ENCODE results near the gene BAG5. TPM values are rescaled to one million over a fixed set of nuclear protein-coding genes. Genes with fewer than 3 reads are reported as not detected.
A peak's percentile ranks its signal among the peaks of the same experiment; 100 is the strongest.

The BAG5 gene
- total and polyA plus RNA-seq, 2 of the 8 experiments (the other 6 are each of a cell fraction or from before 2014, with no cell fraction given) = 7.4 to 29.5 TPM

DNA sequence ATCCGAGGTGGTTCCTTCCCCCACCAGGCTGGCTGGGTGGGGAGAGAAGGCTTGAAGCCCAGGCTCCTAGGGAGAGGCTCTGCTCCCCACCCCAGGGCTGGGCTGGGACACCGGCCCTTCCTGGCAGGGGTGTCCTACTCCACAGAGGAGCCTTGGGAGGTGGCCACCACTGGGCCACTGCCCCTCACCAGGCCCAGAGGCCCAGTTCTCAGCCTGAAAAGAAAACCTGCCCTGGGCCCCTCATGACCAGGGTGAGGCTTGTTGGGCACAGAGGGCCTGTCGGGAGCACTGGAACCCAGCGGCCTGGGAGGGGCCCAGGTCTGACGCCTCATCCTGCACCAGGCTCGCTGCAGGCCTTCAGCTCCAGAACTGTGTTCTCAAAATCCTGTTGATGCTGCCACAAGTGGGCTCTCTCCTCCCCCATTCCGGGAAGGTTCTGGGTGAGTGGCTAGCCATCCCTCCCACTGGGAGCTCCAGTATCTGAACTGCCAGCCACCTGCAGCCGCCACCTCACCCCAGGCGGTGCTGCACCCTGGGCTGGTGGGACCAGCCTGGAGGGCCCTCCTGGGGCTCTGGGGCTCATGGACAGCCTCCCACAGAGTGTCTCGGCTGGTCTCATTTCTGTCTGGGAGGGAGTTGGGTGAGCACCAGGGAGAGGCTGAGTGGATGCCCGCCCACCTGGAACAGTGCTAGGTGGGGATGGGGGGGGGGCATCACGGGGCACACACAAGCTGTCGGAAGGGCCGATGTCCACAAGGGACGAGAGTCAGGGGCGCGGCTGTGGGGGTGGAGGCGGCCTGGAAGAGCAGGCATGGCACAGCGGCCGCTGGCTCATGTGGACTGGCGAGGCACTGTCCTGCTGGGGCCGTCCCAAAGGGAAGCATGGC is 11.8 kb downstream of the BAG5 start:
- H2BK20ac ChIP-seq (ENCODE audit: low read length) = no peak overlapping the region
- no peaks in the 10 kb centered on the region for H3K27me3 ChIP-seq (replicated peaks in 1 of 4; ENCODE audit: control insufficient read depth in 3 of 4, extremely low read depth in 1 of 4, insufficient read depth in 3 of 4, low read length in 3 of 4)
- H2BK120ac ChIP-seq (replicated peaks; ENCODE audit: low read depth, low read length) = no peak overlapping the region
- no peaks in the 10 kb centered on the region for H3K23me2 ChIP-seq (ENCODE audit: low read depth, low read length)
- no peak overlapping the region for H3K9ac ChIP-seq (replicated peaks in 1 of 4; ENCODE audit: extremely low read depth in 1 of 4, low read depth in 3 of 4, low read length in 3 of 4)
- no peak overlapping the region for H3K4me2 ChIP-seq (ENCODE audit: insufficient read depth in 1 of 2, low read depth in 2 of 2, low read length in 2 of 2)
- no peaks in the 10 kb centered on the region for H3K79me2 ChIP-seq (ENCODE audit: control insufficient read depth in 1 of 2, insufficient read depth in 2 of 2, low read length in 2 of 2)
- FAIRE-seq = no peak
- H3K4me1 ChIP-seq (replicated peaks in 1 of 4; ENCODE audit: control insufficient read depth in 3 of 4, insufficient read depth in 4 of 4, low read length in 3 of 4) = peaks cover 0 to 3% (median 1%) of the 10 kb centered on the region in 4 experiments; a peak in 4 of 7 replicates
- no peak overlapping the region for H4K8ac ChIP-seq (ENCODE audit: extremely low read depth, insufficient read depth, low read length)
- H3K79me1 ChIP-seq (ENCODE audit: low read depth, low read length) = no peaks in the 10 kb centered on the region
- no peak overlapping the region for H3K27ac ChIP-seq (ENCODE audit: low read depth, low read length)
- 94% methylated on average over 18 of the region's 22 CpGs; no CpG with 5 or more reads in 1 of the 2 experiments for WGBS, 2 experiments (ENCODE audit: extremely low coverage in 1 of 2, insufficient coverage in 1 of 2, insufficient read length in 1 of 2, insufficient replicate concordance in 2 of 2, low coverage in 1 of 2, low lambda C conversion rate in 2 of 2, missing lambda C conversion rate in 1 of 2)
- no peak overlapping the region for H3K56ac ChIP-seq (replicated peaks; ENCODE audit: insufficient read length, low read depth, low read length)
- no peak overlapping the region for H3K18ac ChIP-seq (ENCODE audit: extremely low read depth, low read length)
- no peak overlapping the region for H4K91ac ChIP-seq (replicated peaks; ENCODE audit: insufficient read length, low read length)
- H3K14ac ChIP-seq (ENCODE audit: insufficient read length) = no peak overlapping the region
- H4K5ac ChIP-seq (ENCODE audit: insufficient read length, low read depth, low read length) = no peak overlapping the region
- no peak for DNase-seq (ENCODE audit: low read depth in 1 of 2, low spot score in 2 of 2)
- no peak for TF ChIP-seq BRCA1 (IDR thresholded peaks at IDR 0.05; ENCODE audit: low read depth, low read length)
- peak overlapping the region; percentile 66; the same call in 1 of the 2 replicates for H2BK5ac ChIP-seq (ENCODE audit: low read depth, low read length)
- H2BK12ac ChIP-seq (ENCODE audit: low read depth, low read length) = no peak overlapping the region
- H3K9me3 ChIP-seq (ENCODE audit: insufficient read depth in 2 of 2, low read depth in 1 of 2, low read length in 1 of 2) = no peaks in the 10 kb centered on the region
- H2BK15ac ChIP-seq (ENCODE audit: low read length) = no peak overlapping the region
- no peak overlapping the region for H3K23ac ChIP-seq (ENCODE audit: insufficient read length)
- no peak overlapping the region for H3K4me3 ChIP-seq (ENCODE audit: extremely low read depth in 1 of 4, insufficient read depth in 2 of 4, low read depth in 3 of 4, low read length in 4 of 4)
- H3K36me3 ChIP-seq (ENCODE audit: control insufficient read depth in 2 of 4, insufficient read depth in 4 of 4, low read length in 3 of 4) = no peaks in the 10 kb centered on the region
- ChIA-PET CTCF (ENCODE audit: partially characterized antibody) (interaction anchor here (0.6 to 28.8 kb wide), 7 partner anchors 10 to 607 kb away, joined by 3 to 921 read pairs (median 8); partner anchors contain the start of genes BAG5, CKB and TRMT61A), POLR2A (ENCODE audit: partially characterized antibody) (interaction anchor here (1.3 to 29.8 kb wide), 6 partner anchors 8 to 211 kb away, joined by 3 to 844 read pairs (median 18); partner anchors contain the start of genes BAG5, CKB and COA8)
- H2AK5ac ChIP-seq (ENCODE audit: low read depth, low read length) = peak overlapping the region; percentile 90; the same call in 1 of the 2 replicates
- no peak overlapping the region for H2AFZ ChIP-seq (ENCODE audit: low read length)
- H4K20me1 ChIP-seq (replicated peaks in 1 of 2; ENCODE audit: control insufficient read depth in 1 of 2, insufficient read depth in 2 of 2, low read length in 2 of 2) = peaks cover 0 to 4% of the 10 kb centered on the region in 2 experiments
- no peak overlapping the region for H3K4ac ChIP-seq (replicated peaks; ENCODE audit: insufficient read length, low read depth, low read length)

All from H1 (cell line).